ENCODE data around the gene UNC13B. TPM values are rescaled to one million over a fixed set of nuclear protein-coding genes. Genes with fewer than 3 reads are reported as not detected.

The UNC13B gene
- total and polyA plus RNA-seq, 2 experiments from 2014 or later: 8.7 to 52.1 TPM

- Histone ChIP-seq H3K4me1 (ENCODE audit: insufficient read depth) (no peaks in the 10 kb centered on the region), H4K20me1 (replicated peaks; ENCODE audit: insufficient read depth) (no peaks in the 10 kb centered on the region), H3K27ac (ENCODE audit: low read depth) (no peak overlapping the region), H3K79me2 (replicated peaks; ENCODE audit: insufficient read depth) (no peaks in the 10 kb centered on the region), H3K36me3 (ENCODE audit: insufficient read depth) (no peaks in the 10 kb centered on the region), H2AFZ (no peak overlapping the region), H3K4me2 (no peak overlapping the region), H3K27me3 (ENCODE audit: insufficient read depth) (no peaks in the 10 kb centered on the region), H3K4me3 (no peak overlapping the region), H3F3A (replicated peaks; ENCODE audit: low read depth) (no peaks in the 10 kb centered on the region), H3K9me2 (ENCODE audit: insufficient read depth) (no peaks in the 10 kb centered on the region)
- H3K27ac Mint-ChIP-seq: no peak overlapping the region
- H3K4me1 Mint-ChIP-seq: no peaks in the 10 kb centered on the region
- H3K36me3 Mint-ChIP-seq (ENCODE audit: low read depth): no peaks in the 10 kb centered on the region
- H3K9me3 Mint-ChIP-seq: no peaks in the 10 kb centered on the region
- no peaks in the 10 kb centered on the region for H3K27me3 Mint-ChIP-seq (ENCODE audit: insufficient read depth, low read depth, poor library complexity)
- TF ChIP-seq NANOG (IDR thresholded peaks at IDR 0.05; ENCODE audit: borderline replicate concordance) (no peak), JUNB (IDR thresholded peaks at IDR 0.05; ENCODE audit: unreplicated experiment) (no peak), ETS1 (IDR thresholded peaks at IDR 0.05) (no peak), EZH2phosphoT487 (IDR thresholded peaks at IDR 0.05; ENCODE audit: unreplicated experiment) (no peak)
- ATAC-seq: no peak
- DNase-seq (ENCODE audit: low spot score): no peak
- H3K4me3 Mint-ChIP-seq: no peak overlapping the region
Measured at GRCh38 chr9:35335164-35335563, 173.4 kb downstream of the UNC13B start.

DNA sequence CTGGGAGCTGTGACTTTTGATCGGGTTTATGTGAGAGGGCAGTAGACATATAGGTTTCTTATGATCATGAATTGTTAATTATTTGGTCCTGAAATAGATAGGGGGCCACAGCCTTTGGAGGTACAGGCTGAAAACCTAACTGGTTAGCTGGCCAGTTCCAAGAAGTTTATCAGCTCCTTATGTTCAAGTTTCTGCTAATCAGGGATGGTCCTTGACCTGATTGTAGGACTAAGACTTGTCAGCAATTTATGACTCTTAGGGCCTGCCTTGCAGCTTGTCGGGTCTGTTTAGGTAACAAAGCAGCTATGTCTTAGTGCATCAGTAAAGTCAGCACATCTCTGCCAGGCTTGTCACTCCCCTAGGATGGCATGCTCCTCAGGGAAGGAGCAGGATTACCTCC is 176.3 kb downstream of the UNC13B start:
- no peak overlapping the region for H3K4me3 Mint-ChIP-seq
- TF ChIP-seq, protein P1, sequence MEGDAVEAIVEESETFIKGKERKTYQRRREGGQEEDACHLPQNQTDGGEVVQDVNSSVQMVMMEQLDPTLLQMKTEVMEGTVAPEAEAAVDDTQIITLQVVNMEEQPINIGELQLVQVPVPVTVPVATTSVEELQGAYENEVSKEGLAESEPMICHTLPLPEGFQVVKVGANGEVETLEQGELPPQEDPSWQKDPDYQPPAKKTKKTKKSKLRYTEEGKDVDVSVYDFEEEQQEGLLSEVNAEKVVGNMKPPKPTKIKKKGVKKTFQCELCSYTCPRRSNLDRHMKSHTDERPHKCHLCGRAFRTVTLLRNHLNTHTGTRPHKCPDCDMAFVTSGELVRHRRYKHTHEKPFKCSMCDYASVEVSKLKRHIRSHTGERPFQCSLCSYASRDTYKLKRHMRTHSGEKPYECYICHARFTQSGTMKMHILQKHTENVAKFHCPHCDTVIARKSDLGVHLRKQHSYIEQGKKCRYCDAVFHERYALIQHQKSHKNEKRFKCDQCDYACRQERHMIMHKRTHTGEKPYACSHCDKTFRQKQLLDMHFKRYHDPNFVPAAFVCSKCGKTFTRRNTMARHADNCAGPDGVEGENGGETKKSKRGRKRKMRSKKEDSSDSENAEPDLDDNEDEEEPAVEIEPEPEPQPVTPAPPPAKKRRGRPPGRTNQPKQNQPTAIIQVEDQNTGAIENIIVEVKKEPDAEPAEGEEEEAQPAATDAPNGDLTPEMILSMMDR (conservative IDR thresholded peaks at IDR 0.05; ENCODE audit: low read depth in 2 of 2): no peak
- TF ChIP-seq STAT1 (IDR thresholded peaks at IDR 0.05; ENCODE audit: unreplicated experiment) (no peak), NANOG (IDR thresholded peaks at IDR 0.05; ENCODE audit: borderline replicate concordance) (no peak), ZNF462 (CRISPR knock-in tag; IDR thresholded peaks at IDR 0.05) (no peak), EZH2phosphoT487 (IDR thresholded peaks at IDR 0.05; ENCODE audit: unreplicated experiment) (no peak), EZH2 (IDR thresholded peaks at IDR 0.05; ENCODE audit: low read depth, unreplicated experiment) (no peak), POLR2AphosphoS5 (IDR thresholded peaks at IDR 0.05; ENCODE audit: low read depth) (no peak)
- TF ChIP-seq, protein P2, sequence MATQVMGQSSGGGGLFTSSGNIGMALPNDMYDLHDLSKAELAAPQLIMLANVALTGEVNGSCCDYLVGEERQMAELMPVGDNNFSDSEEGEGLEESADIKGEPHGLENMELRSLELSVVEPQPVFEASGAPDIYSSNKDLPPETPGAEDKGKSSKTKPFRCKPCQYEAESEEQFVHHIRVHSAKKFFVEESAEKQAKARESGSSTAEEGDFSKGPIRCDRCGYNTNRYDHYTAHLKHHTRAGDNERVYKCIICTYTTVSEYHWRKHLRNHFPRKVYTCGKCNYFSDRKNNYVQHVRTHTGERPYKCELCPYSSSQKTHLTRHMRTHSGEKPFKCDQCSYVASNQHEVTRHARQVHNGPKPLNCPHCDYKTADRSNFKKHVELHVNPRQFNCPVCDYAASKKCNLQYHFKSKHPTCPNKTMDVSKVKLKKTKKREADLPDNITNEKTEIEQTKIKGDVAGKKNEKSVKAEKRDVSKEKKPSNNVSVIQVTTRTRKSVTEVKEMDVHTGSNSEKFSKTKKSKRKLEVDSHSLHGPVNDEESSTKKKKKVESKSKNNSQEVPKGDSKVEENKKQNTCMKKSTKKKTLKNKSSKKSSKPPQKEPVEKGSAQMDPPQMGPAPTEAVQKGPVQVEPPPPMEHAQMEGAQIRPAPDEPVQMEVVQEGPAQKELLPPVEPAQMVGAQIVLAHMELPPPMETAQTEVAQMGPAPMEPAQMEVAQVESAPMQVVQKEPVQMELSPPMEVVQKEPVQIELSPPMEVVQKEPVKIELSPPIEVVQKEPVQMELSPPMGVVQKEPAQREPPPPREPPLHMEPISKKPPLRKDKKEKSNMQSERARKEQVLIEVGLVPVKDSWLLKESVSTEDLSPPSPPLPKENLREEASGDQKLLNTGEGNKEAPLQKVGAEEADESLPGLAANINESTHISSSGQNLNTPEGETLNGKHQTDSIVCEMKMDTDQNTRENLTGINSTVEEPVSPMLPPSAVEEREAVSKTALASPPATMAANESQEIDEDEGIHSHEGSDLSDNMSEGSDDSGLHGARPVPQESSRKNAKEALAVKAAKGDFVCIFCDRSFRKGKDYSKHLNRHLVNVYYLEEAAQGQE (IDR thresholded peaks at IDR 0.05; ENCODE audit: unreplicated experiment): no peak

More for the DNA sequence above, 176.3 kb downstream of the UNC13B start:
- no peak overlapping the region for H3K4me2 ChIP-seq
- H3K4me1 ChIP-seq (ENCODE audit: insufficient read depth): peaks cover 10% of the 10 kb centered on the region
- H3K4me3 ChIP-seq: no peak overlapping the region
- H3K36me3 ChIP-seq (ENCODE audit: insufficient read depth): no peaks in the 10 kb centered on the region
- H3K27me3 Mint-ChIP-seq (ENCODE audit: insufficient read depth, low read depth, poor library complexity): peaks cover 2% of the 10 kb centered on the region
- H3K79me2 ChIP-seq (replicated peaks; ENCODE audit: insufficient read depth): no peaks in the 10 kb centered on the region
- H3K9me3 Mint-ChIP-seq: no peaks in the 10 kb centered on the region
- H3K27ac Mint-ChIP-seq: no peak overlapping the region
- peaks cover 3% of the 10 kb centered on the region for H4K20me1 ChIP-seq (replicated peaks; ENCODE audit: insufficient read depth)
- DNase-seq (ENCODE audit: low spot score): no peak
- ATAC-seq: no peak
- H3K4me1 Mint-ChIP-seq: peaks cover 21% of the 10 kb centered on the region; the same call in 2 of the 3 replicates
- no peaks in the 10 kb centered on the region for H3K36me3 Mint-ChIP-seq (ENCODE audit: low read depth)
- no peaks in the 10 kb centered on the region for H3K27me3 ChIP-seq (ENCODE audit: insufficient read depth)
- H3K27ac ChIP-seq (ENCODE audit: low read depth): no peak overlapping the region
- no peaks in the 10 kb centered on the region for H3F3A ChIP-seq (replicated peaks; ENCODE audit: low read depth)
- H3K9me2 ChIP-seq (ENCODE audit: insufficient read depth): no peaks in the 10 kb centered on the region
- no peak overlapping the region for H2AFZ ChIP-seq
